HTR-8/SVneo (cell line): Measurements from ENCODE around the gene EVC2.
A peak's percentile ranks its signal among the peaks of the same experiment; 100 is the strongest.

Source experiments
- DNase-seq: peaks from one replicate; pipeline ENCODE4 v3.0.0; 2011; ENCODE audit warnings: low spot score, mixed read lengths; ENCODE audit not compliant: insufficient read length
- FAIRE-seq: peaks from 2 replicates; lab custom pipeline; 2011; peaks lifted over from hg19 to GRCh38; lab: Jason Lieb, UNC

Gene EVC2

GRCh38 chr4:5572751-5573150 is 135.6 kb downstream of the EVC2 start:
- DNase-seq = no peak
- FAIRE-seq = no peak

- DNase-seq = no peak
- no peak for FAIRE-seq
These were observed 136.2 kb downstream of the EVC2 start for GRCh38 chr4:5572114-5572513.

- no peak for FAIRE-seq
These were observed 136.7 kb downstream of the EVC2 start for GRCh38 chr4:5571646-5572045.

GRCh38 chr4:5569451-5569850 is 138.9 kb downstream of the EVC2 start:
- DNase-seq (no peak), FAIRE-seq (no peak)

More at GRCh38 chr4:5571646-5572045, 136.7 kb downstream of the EVC2 start:
- no peak for DNase-seq

DNA sequence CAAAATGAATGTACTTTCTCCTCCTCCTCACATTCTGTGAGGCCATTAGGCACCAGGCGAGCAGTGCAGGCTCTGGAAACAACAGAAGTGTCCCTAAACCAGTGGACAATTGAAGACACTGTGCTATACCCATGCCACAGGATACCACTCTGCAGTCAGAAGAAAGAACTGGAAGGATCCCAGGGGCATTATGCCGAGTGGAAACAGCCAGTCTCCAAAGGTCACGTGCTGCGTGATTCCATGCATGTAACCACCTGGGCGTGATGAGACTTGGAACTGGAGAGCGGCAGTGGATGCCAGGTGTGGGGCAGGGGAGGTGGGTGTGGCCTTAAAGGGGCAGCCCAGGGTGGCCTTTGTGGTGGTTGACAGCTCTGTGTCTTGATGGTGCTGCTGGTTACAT is 139.4 kb downstream of the EVC2 start:
- no peak for FAIRE-seq
- no peak for DNase-seq

- FAIRE-seq = no peak
These were observed 140.0 kb downstream of the EVC2 start for GRCh38 chr4:5568336-5568735.

DNA sequence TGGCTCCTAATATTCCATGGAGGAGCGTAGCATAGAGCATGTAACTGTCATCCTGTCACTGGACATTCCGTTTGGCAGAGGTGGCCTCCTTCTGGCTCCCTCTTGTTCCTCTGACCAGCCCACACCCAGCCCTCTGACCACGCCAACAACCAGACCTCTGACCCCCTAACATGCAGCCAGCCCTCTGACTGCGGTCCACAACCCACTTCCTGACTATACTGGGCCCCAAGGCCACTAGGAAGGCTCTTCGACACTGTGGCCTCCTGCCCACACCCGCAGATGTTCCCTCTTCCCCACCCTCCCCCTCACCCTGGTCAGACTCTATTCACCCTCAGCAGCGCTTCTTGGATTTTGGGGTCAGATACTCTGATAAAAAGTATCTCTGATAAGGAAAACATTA is 141.4 kb downstream of the EVC2 start:
- DNase-seq = no peak
- no peak for FAIRE-seq

More at GRCh38 chr4:5568336-5568735, 140.0 kb downstream of the EVC2 start:
- no peak for DNase-seq

GRCh38 chr4:5566526-5566925 is 141.8 kb downstream of the EVC2 start:
- DNase-seq (no peak), FAIRE-seq (no peak)

- no peak for FAIRE-seq
- DNase-seq = no peak
These were observed 144.5 kb downstream of the EVC2 start for GRCh38 chr4:5563856-5564255.

- DNase-seq (no peak), FAIRE-seq (no peak)
These were observed 145.9 kb downstream of the EVC2 start for GRCh38 chr4:5562476-5562875.

DNA sequence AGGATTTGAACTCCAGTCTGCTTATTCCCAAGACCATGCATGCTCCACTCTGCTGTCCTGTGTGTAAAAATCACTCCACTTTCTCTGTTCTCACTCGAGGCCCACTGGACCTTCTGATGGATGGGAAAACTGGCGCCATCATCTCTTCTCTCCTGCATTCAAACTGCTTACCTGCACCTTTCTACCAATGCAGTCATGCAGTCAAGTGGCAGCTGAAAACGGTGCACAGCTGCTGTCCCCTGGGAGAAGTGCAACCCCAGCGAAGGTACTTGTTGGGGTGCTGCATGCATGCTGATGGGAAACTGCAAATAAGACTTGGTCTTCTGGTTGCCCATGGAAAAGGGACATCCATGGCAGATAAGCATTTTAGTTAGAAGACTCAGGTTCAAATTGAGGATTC is 147.1 kb downstream of the EVC2 start:
- FAIRE-seq (no peak), DNase-seq (no peak)

- DNase-seq = no peak
- no peak for FAIRE-seq
These were observed 149.9 kb downstream of the EVC2 start for GRCh38 chr4:5558502-5558901.

GRCh38 chr4:5554376-5554775 is 154.0 kb downstream of the EVC2 start:
- FAIRE-seq = no peak
- no peak for DNase-seq

DNA sequence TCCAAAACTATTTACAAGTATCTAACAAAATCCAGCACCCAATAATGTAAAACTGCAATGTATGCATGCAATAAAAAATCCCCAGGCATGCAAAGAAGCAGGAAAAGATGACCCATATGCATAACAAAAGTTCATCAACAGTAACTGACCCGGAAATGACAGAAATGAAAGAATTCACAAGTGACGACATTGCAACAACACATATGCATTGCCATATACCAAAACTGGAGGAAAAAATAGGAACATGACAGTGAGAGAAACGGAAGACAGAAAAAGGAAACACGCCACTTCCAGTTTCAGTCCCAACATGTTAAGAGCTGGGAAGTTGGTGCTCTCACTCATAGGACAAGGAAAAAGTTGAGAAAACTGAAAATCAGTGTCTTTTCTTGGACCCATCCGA is 154.6 kb downstream of the EVC2 start:
- DNase-seq (no peak), FAIRE-seq (no peak)

- FAIRE-seq = no peak
- DNase-seq = no peak
These were observed 155.9 kb downstream of the EVC2 start for GRCh38 chr4:5552451-5552850.

DNA sequence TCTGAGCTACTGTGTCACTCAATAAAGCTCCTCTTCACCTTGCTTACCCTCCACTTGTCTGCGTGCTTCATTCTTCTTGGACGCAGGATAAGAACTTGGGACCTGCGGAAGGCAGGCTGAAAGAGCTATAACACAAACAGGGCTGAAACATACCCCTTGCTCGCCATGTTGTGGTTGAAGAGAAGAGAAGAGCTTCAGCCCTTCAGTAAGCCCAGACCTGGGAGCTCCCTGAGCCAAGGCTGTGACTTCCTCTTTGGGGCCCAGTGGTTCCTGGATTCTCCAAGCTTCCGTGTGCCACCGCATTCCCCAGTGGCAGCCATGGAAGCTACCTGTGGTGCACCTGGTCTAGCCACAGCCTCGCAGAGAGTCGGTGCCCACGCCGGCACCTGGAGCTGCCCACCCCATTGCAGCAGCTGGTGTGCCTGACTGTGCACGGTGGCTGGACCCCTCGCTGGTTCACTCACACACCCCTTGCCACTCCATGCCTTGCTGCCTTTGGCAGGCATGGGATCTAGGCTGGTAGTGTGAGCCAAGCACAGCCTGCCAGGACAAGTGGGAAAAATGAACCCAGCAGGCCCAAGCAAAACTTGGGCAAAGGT is 160.6 kb downstream of the EVC2 start:
- no peak for FAIRE-seq
- no peak for DNase-seq

- FAIRE-seq = no peak
- DNase-seq = no peak
These were observed 163.1 kb downstream of the EVC2 start for GRCh38 chr4:5545271-5545670.

DNA sequence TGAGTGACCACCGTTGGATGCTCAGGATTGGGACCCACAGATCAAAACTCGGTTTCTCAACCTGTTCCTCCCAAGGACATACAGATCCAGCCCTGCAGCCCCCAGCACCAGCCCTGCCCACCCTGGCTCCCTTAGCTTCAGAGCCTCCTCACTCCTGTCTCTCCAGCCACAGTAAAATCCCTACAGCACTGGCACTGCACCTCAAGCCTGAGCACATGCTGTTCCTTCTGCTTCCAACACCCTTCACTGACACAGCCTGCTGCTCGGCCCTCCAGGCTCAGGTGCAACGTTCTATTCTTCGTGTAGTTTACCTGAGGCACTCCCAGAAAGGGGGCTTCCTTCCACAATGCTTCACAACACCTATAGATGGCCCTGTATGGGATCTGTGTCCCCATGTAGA is 163.6 kb downstream of the EVC2 start:
- FAIRE-seq = no peak
- no peak for DNase-seq

DNA sequence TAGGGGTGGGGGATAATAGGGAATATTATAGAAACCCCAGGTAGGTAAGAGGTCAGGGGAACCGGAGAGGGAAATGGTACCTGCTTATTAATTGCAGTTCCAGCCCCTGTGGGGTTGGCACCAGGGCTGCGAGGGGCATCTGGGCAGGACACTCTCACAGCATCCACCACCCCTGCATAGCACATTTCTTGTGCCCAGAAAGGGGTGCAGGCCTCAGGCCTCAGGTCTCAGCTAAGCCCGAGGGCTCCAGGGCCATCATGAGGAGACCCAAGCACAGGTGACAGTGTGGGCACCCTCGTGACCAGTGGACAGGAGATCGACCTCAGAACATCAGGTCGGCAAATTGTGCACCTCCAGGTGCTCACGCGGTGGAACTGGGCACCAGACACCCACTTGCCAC is 164.7 kb downstream of the EVC2 start:
- FAIRE-seq (no peak), DNase-seq (no peak)

- DNase-seq (no peak), FAIRE-seq (no peak)
These were observed 167.2 kb downstream of the EVC2 start for GRCh38 chr4:5541169-5541568.

- no peak for DNase-seq
- no peak for FAIRE-seq
These were observed 168.8 kb downstream of the EVC2 start for GRCh38 chr4:5539584-5539983.

- FAIRE-seq (no peak), DNase-seq (no peak)
These were observed 176.3 kb downstream of the EVC2 start for GRCh38 chr4:5532100-5532499.

DNA sequence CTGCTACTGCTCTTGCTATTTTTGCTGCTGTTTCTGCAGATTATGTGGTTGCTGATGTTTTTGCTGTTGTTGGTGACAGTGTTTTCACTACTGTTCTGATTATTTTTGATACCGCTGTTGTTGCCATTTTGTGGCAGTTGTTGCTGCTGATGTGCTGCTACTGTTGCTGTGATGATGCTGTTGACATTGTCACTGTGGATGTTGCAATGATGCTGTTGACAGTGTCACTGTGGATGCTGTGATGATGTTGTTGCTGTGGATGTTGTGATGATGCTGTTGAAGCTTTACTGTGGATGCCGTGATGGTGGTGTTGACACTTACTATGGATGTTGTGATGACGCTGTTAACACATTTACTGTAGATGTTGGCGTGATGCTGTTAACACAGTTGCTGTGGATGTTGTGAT is 180.3 kb downstream of the EVC2 start:
- peak; percentile 85 for FAIRE-seq
- no peak for DNase-seq
